GM15510 (cell line): Measurements from ENCODE around the gene ABHD10.

Experiments
- POLR2A ChIP-seq: IDR thresholded peaks from 3 replicates; pipeline ENCODE4 v1.6.1; 2011; ENCODE audit warnings: borderline replicate concordance; ENCODE audit not compliant: insufficient read length; ENCODE audit errors: extremely low read depth

ABHD10 gene

GRCh38 chr3:112019716-112020115, 40.9 kb downstream of the ABHD10 start:
- TF ChIP-seq POLR2A, result no peak

- no peak for TF ChIP-seq POLR2A
Measured at GRCh38 chr3:112020674-112021085, 41.9 kb downstream of the ABHD10 start.

GRCh38 chr3:112027142-112027541, 48.3 kb downstream of the ABHD10 start:
- no peak for TF ChIP-seq POLR2A

- TF ChIP-seq POLR2A, result no peak
Measured at GRCh38 chr3:112027826-112028225, 49.0 kb downstream of the ABHD10 start.

- TF ChIP-seq POLR2A, result no peak
Measured at GRCh38 chr3:112030901-112031300, 52.1 kb downstream of the ABHD10 start.

- no peak for TF ChIP-seq POLR2A
Measured at GRCh38 chr3:112032098-112032731, 53.4 kb downstream of the ABHD10 start.

GRCh38 chr3:112034436-112034835, 55.6 kb downstream of the ABHD10 start, which contains the start of gene TMPRSS7:
TMPRSS7 (plus strand) TSS chr3:112034736; CDS start chr3:112034846, 110 bp downstream.
- TF ChIP-seq POLR2A, result no peak

GRCh38 chr3:112035241-112035640, 56.4 kb downstream of the ABHD10 start:
- TF ChIP-seq POLR2A, result no peak

GRCh38 chr3:112038863-112039262, 60.0 kb downstream of the ABHD10 start:
- no peak for TF ChIP-seq POLR2A

- no peak for TF ChIP-seq POLR2A
Measured at GRCh38 chr3:112041321-112041720, 62.5 kb downstream of the ABHD10 start.

GRCh38 chr3:112042842-112043280, 64.0 kb downstream of the ABHD10 start:
- TF ChIP-seq POLR2A, result no peak
